Hematopoietic multipotent progenitor cell treated with erythropoietin and hydrocortisone succinate and interleukin-3 and kit ligand, for 4 days (in vitro differentiated cells): ENCODE results near the gene IMMT.

Experiments
- DNase-seq: peaks from one replicate; pipeline ENCODE4 v3.0.0-alpha.2; 2015

Gene IMMT

DNA sequence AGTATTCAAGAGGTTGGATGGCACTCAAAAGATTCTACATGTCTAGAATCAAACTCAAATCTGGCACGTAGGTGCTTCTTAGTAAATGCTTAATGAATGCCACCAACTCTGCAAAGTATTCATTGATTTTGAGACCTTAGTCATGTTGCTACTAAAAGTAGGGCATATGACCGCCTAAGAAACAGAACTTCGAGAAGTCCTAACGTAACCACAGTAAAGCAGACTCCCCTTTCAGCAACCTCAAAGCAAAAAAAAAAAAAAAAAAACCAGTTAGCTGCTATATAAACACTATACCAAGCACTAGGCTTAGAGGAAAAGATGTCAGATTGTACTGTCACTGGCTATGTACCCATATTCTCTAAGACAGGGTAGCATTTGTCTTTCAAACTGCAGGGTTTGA lies 55.3 kb downstream of the IMMT start:
- DNase-seq: no peak

DNA sequence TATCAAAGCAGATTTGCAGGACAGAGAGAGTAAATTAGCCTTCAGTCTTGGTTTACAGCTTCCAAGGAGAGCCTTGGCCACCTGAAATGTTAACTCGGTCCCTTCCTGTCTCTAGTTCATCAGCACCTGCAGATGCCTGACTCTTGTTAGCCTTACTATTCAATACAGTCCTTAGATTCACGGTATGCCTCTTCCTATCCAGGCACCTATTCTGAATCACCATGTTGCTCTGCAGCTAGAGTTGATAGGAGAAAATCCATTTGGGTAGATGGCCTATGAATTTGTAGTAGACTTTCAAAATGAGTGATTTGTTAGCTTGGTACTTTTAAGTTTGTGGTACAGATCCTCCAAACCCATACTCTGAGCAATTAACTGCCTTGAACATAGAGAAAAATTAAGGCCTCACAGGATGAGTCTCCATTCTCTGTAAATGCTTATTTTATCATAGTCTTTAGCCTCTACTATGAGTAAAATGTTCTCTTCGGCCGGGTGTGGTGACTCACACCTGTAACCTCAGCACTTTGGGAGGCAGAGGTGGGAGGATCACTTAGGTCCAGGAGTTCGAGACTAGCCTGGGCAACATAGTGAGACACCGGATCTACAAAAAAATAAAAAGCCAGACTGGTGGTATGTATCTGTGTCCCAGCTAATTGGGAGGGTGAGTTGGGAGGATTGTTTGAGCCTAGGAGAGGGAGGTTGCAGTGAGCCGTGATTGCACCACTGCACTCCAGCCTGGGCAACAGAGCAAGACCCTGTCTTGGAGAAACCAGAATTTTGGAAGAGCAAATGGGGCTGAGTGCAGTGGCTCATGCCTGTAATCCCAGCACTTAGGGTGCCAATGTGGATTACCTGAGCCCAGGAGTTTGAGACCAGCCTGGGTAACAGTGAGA lies 56.3 kb downstream of the IMMT start:
- no peak for DNase-seq

DNA sequence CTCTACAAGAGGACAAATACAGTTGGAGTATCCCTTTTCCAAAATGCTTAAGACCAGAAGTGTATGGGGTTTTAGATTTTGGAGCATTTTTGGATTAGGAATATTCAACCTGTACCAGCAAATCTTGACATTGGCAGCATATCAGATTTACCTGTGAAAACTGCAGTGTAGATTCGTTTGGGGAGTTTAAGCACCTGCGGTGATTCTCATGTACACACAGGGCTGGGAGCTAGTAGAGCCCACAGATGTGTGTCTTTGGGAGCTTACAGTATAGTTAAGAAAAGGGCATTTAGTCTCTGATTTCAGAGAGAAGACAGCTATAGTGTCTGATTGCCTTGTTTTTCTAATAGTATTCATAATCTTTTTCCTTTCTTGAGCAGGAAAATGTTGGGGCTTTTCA lies 59.1 kb downstream of the IMMT start:
- DNase-seq: no peak

DNA sequence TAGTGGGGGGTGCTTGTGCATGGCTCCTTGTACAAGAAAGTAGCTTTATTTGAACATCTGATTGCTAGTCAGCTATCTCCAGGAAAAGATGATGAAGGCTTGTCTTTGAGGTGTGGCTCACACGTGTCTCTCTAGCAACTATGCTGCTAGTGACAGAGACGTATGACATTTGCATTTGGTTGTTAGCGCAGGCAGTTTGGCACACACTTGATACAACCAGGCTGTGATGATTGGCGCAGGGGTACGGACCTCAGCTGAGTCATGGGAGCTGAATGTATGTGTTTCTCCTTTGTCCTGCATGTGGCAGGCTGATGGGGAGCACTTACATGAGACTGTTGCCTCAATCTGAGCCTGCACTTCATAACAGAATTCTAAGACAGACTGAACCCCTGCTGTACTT lies 59.6 kb downstream of the IMMT start:
- DNase-seq: no peak

DNA sequence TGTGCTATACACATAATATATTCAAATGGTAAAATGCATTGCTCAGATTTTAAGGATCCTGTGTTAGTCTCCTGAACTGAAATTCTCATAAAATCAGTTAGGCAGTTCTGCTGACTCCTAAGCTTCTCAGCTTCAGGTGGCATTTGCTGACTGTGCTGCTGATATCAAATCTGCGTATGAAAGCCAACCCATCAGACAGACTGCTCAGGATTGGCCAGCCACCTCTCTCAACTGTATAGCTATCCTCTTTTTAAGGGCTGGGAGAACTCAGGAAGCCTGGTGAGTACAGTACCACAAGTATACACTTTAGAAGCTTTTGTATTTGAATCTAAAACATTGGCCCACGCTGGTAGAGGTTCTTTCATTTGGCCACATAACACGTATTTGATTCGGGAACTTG lies 60.6 kb downstream of the IMMT start:
- DNase-seq: no peak

DNA sequence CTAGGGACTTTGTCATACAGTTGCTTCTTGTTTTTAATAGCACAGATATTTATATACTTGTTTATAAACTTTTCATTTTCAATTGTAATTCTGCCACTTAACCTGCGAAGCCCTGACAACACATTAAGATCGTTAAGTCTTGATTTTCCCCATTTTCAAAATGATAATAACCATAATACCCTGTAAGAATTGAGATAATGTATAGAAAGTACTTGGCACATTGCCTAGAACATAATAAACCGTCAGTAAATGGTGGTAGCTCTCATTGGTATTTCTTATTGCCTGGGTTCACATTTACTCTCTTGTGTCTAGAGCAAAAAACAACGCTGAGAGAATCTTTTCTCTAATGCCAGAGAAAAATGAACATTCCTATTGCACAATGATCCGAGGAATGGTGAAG lies 70.6 kb downstream of the IMMT start:
- peak; percentile 44 for DNase-seq

DNA sequence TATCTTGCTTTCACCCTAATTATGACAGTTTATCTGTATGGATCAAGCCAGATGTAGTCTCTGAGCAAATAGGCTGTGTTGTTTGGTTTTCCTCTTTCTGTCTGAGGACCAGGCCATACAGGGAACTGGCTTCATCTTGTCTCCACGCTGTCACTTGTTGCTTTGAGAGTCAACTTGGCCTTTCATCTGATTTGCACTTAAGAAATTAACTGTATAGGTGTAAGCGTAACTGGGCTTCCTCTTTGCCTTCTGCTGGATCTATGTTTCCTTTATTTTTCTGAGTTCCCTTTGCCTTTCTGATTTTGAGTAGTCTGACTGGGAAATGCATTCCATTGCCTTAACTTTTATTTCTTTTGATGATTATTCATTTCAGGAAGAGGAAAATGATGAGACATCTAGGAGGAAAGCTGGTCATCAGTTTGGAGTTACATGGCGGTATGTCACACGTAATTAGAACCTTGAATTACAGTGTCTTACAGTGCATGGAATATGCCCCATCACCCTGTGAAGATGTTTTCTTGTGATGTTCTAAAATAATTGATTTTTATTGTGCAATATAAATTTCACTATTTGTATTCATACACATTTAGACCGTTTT lies 71.8 kb downstream of the IMMT start:
- no peak for DNase-seq

DNA sequence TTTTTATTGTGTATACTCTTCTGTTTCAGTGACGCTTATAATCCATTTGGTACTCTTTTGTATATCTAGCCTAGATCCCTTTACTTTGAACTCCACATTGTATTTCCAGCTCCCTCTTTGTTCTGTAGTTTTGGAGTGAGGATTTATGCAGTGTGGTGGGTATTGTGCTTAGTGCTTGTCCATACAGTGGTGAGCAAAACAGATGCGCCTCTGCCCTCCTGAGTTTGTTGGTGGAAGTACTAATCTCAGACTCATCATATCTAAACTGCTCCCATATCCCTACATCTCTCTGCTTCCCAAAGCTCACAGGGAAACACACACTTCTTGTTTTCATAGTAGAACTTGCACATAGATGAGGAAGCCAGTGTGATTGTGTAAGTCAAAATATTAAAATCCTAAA lies 77.1 kb downstream of the IMMT start:
- DNase-seq: no peak

DNA sequence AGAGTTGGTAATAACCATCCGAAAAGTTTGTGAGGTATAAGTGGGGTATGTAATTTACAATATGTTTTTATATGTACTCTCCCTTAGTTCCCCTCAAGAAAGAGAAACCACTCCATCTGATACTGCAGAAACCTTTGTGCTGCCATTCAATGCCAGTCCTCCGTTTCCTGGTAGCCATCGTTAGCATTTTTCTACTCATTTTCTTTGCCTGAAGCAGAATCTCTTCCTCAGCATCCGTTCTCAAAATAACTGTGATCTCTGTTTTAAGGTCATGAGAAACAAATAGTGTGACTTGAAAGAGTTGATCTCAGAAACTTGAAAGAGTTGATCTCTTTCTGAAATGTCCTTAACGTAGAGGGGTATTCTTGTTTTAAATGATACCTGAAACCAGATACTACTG lies 88.2 kb downstream of the IMMT start:
- peak; percentile 38 for DNase-seq

DNA sequence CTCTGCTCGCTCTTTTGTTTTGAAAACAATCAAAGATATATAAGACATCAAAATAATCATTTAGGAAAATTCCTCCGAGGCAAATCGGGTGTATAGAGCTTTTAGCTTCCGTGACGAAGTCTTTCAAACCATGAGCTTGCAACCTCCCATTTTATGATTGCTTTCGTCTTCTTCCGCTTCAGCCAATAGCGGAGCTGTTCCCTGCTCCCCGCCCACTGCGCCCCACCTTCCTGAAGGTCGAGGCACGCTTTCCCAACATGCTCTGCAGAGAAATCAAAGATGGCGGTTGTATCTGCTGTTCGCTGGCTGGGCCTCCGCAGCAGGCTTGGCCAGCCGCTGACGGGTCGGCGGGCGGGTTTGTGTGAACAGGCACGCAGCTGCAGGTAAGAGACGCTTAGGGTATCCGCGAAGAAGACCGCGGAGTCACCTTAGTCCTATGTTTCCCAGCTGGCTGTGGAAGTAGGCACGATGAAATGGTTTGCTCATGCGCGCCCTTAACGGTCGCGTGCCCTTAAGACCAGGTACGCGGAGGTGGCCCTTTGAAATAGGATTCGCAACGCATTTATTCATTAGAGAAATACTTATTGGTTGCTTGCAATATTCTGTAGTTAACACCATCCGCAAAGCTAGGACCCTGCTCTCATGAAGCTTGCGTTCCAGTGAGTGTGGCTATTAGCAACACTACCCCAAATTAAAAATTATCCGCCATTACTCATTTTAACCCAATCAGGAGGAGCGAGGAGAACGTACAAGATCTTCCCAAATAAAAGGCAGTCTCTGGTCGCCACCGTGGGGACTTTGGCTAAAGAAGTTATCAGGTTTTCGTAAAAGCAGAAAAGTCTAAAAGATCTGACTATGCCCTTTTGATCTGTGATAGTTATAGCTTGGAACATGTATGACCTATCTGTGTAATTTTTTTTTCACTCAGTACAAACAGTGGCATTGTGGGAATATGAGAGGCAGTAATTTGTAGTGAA lies 89.0 kb downstream of the IMMT start, which contains the start of gene PTCD3:
PTCD3 (plus strand) TSS at position 267 of the 977 bp plus-strand sequence; CDS start at position 280, 13 bp downstream.
- peak; percentile 99 for DNase-seq

DNA sequence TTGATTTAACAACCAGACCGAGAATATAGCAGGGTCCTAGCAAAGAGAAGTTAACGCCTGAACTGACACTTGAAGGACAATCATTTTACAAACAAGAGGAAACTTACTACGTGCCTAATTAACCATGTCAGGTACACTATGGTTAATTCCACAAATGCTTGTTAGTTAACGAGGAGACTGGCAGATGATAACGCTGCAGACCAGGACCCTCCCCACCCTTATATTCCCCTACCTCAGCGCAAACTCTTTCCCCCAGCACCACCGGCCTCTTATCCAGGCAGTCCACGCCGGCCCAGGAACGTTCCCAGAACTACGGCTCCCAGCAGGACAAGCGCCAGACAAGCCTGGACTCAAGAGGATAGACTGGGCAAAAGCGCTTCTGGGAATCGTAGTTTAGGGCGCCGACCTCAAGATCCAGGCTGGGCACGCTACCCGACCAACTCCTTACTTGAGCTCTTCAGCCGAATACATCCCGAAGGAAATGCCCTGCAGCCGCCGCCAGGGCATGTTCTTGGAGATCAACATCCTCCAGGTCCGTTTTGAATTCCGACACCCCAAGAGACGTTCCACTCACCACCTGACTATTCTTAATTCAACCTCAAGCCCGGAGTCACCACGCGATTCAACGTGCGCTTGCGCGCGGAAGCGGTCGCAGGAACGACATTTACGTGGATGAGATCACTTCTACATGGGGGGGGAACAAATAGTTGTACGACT lies 89.9 kb downstream of the IMMT start, which contains the start of gene POLR1A:
POLR1A (minus strand) TSS at position 635 of the 717 bp plus-strand sequence; CDS start at position 525, 110 bp downstream.
- peak; percentile 97 for DNase-seq

DNA sequence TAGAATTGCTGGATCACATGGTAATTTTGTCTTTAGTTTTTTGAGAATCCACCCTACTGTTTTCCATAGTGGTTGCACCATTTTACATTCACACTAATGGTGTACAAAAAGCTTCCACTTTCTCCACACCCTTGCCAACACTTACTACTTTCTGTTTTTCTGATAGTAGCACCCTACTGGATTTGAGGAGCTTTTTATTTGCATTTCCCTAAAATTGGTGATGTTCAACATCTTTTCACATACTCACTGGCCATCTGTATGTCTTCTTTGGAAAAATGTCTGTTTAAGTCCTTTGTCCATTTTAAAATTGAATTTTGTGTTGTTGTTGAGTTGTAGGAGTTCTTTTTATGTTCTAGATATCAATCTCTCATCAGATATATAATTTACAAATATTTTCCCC lies 93.1 kb downstream of the IMMT start:
- no peak for DNase-seq

DNA sequence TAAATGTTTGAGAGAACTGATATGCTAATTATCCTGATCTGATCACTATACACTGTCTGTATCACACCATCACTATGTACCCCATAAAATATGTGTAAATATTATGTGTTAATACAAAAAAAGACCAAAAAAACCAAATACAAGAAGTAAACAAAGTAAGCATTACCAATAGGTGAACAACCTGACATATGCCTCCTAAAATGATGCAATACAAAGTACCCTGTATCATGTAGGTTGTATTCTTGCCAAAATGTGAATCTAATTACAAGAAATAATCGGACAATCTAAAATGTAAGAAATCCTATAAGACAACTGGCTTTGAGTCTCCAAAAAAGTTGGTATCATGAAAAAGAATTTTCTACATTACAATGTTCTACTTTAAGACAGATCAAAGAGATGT lies 97.3 kb downstream of the IMMT start:
- DNase-seq: no peak

DNA sequence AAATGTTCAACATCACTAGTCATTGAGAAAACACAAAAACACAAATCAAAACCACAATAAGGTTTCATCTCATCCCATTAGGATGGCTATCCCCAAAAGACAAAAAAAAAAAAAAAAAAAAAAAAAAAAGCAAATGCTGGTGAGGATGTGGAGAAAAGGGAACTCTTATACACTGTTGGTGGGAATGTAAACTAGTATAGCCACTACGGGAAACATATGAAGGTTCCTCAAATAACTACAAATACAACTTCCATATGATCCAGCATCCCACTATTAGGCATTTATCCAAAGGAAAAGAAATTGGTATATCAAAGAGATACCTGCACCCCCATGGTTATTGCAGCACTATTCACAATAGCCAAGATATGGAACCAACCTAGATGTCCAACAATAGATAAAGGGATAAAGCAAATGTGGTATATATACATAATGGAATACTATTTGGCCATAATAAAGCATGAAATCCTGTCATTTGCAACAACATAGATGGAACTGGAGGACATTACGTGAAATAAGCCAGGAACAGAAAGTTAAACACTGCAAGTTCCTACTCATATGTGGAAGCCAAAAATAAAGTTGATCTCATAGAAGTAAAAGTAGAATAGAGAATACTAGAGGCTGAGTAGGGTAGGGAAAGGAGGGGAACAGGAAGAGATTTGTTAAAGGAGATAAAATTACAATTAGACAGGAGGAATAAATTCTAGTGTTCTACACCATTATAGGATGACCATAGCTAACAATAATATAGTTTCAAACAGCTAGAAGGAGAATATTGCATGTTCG lies 98.0 kb downstream of the IMMT start:
- DNase-seq: no peak

DNA sequence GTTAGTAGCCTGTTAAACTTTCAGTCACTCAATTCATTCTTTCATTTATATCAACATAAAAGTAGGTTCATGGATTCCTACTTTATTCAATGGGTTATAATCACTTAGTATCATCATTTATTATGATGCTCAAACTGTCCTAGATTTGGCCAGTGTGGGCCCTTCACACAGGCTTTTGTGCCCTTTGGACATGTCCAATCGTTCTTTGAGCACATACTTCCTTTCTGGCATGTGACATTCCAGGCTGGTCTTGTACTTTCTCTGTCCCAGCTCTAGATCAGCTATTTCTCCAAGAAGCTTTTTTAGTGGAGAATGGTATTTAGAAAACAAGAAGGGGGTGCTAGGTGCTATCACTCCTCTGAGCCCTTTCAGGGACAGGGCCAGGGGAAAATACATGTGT lies 101.0 kb downstream of the IMMT start:
- DNase-seq: no peak
